Upper lobe of left lung (tissue), 4 donors: ENCODE data around the gene GRM5.

ENCODE experiments used
- POLR2A ChIP-seq, 4 donors: fragments of 450-650 bp; IDR thresholded peaks; one replicate each; pipeline ENCODE4 v1.5.1; 2016 to 2017; ENCODE audit warnings: antibody characterized with exemption in 4 of 4, mild to moderate bottlenecking in 2 of 4
- POLR2AphosphoS5 ChIP-seq, 2 donors: sonication (generic); formaldehyde crosslinking; IDR thresholded peaks; one replicate each; pipeline ENCODE4 v1.5.1; 2017; ENCODE audit warnings: antibody characterized with exemption in 2 of 2
- TF ChIP-seq, protein P1 (sequence below), 6 experiments: fragments of 450-650 bp in 4 of 6; fragments of 200-600 bp in 2 of 6; sonication (generic) in 2 of 6; IDR thresholded peaks; one replicate each; pipeline ENCODE4 v1.5.1; 2016 to 2019; ENCODE audit warnings: antibody characterized with exemption in 6 of 6

DNA sequence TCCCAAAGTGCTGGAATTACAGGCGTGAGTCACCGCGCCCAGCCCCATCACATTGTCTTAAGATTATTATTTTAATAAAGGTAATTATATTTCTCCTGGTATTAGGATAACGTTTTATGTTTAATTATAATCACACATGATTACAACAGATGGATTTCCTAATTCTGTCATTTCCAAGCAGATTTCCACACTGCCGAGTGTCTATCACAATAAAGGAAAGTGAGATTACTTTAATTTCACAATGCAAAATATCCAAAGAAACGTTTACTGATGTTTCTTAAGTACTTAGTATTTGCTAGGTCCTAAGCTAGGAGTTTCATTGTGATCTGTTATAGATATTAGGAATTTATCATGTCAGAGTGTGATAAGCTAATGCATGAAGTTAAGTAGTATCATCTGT is 524.8 kb downstream of the GRM5 start:
- TF ChIP-seq, protein P1, sequence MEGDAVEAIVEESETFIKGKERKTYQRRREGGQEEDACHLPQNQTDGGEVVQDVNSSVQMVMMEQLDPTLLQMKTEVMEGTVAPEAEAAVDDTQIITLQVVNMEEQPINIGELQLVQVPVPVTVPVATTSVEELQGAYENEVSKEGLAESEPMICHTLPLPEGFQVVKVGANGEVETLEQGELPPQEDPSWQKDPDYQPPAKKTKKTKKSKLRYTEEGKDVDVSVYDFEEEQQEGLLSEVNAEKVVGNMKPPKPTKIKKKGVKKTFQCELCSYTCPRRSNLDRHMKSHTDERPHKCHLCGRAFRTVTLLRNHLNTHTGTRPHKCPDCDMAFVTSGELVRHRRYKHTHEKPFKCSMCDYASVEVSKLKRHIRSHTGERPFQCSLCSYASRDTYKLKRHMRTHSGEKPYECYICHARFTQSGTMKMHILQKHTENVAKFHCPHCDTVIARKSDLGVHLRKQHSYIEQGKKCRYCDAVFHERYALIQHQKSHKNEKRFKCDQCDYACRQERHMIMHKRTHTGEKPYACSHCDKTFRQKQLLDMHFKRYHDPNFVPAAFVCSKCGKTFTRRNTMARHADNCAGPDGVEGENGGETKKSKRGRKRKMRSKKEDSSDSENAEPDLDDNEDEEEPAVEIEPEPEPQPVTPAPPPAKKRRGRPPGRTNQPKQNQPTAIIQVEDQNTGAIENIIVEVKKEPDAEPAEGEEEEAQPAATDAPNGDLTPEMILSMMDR (IDR thresholded peaks at IDR 0.05) = no peak
- TF ChIP-seq POLR2AphosphoS5 (IDR thresholded peaks at IDR 0.05) = no peak
- TF ChIP-seq POLR2A (IDR thresholded peaks at IDR 0.05) = no peak
